Panc1 (cell line): Measurements from ENCODE around the gene CACTIN. TPM values are rescaled to one million over a fixed set of nuclear protein-coding genes. Genes with fewer than 3 reads are reported as not detected.

Experiments used
- ATAC-seq: fragments of 200-7000 bp; cut with Tn5 transposase; 2 replicates; pipeline ENCODE4 v1.9.1; 2020; ENCODE audit warnings: mild to moderate bottlenecking, moderate library complexity
- BruUV-seq: library from RNA; stranded (reverse); fragments of 400-500 nt; replicated peaks from 2 replicates; lab custom pipeline; 2021; lab: Mats Ljungman, UMichigan
- CTCF ChIA-PET: fragments of 300-600 bp; sonication (Branson Sonifier 250); formaldehyde crosslinking; loops from one replicate; lab custom pipeline; 2022; ENCODE audit warnings: antibody characterized with exemption; lab: Charles Lee
- POLR2A ChIA-PET: fragments of 300-600 bp; sonication (Branson Sonifier 250); formaldehyde crosslinking; loops from one replicate; lab custom pipeline; 2022; ENCODE audit warnings: antibody characterized with exemption; lab: Charles Lee
- DNase-seq: peaks from one replicate; pipeline ENCODE4 v3.0.0-alpha.2; 2010; ENCODE audit warnings: low read depth, low spot score
- H3K27ac ChIP-seq: 2 replicates; pipeline ENCODE4 v1.5.1; 2011; ENCODE audit warnings: mild to moderate bottlenecking, low read length, inconsistent platforms
- H3K27me3 ChIP-seq: fragments of 200-500 bp; sonication (Bioruptor generic); 2 replicates; pipeline ENCODE4 v1.6.0; 2014; ENCODE audit warnings: low read length, inconsistent platforms; ENCODE audit not compliant: control insufficient read depth, insufficient read depth
- H3K36me3 ChIP-seq: fragments of 200-500 bp; sonication (Bioruptor generic); 2 replicates; pipeline ENCODE4 v1.5.1; 2014; ENCODE audit warnings: inconsistent platforms, mild to moderate bottlenecking, low read length, moderate library complexity; ENCODE audit not compliant: control insufficient read depth, insufficient read depth
- H3K4me1 ChIP-seq: 2 replicates; pipeline ENCODE4 v1.5.1; 2011; ENCODE audit warnings: inconsistent platforms, mild to moderate bottlenecking, low read length, moderate library complexity; ENCODE audit not compliant: control insufficient read depth, insufficient read depth
- H3K4me3 ChIP-seq, 2 experiments: 2 replicates each; pipeline ENCODE4 v1.5.1; 2011 to 2012; ENCODE audit warnings: low read depth in 2 of 2, low read length in 2 of 2, mild to moderate bottlenecking in 2 of 2, inconsistent platforms in 1 of 2, moderate library complexity in 1 of 2
- H3K9me3 ChIP-seq: fragments of 200-500 bp; sonication (Bioruptor generic); 2 replicates; pipeline ENCODE4 v1.5.1; 2014; ENCODE audit warnings: low read depth, mild to moderate bottlenecking, inconsistent platforms, low read length, moderate library complexity; ENCODE audit not compliant: control insufficient read depth, insufficient read depth
- CTCF ChIP-seq: fragments of 450-650 bp; IDR thresholded peaks from 2 replicates; pipeline ENCODE4 v1.5.1; 2017; ENCODE audit warnings: mild to moderate bottlenecking
- POLR2AphosphoS5 ChIP-seq: IDR thresholded peaks from 2 replicates; pipeline ENCODE4 v1.6.1; 2012; ENCODE audit warnings: mild to moderate bottlenecking, low read depth, low read length, moderate library complexity
- SIN3A ChIP-seq: IDR thresholded peaks from 2 replicates; pipeline ENCODE4 v1.6.1; 2012; ENCODE audit warnings: low read depth, mild to moderate bottlenecking, low read length, moderate library complexity, borderline replicate concordance; ENCODE audit not compliant: insufficient read depth
- TCF7L2 ChIP-seq: IDR thresholded peaks from 2 replicates; pipeline ENCODE4 v1.6.1; 2011; ENCODE audit warnings: mild to moderate bottlenecking, low read depth, low read length, inconsistent platforms
- in situ Hi-C: cut with HindIII; loops from 2 replicates; pipeline ENCODE4 v1.10.0; 2016; ENCODE audit warnings: low sequenced_read_pairs, low pct_unique_long_range_greater_than_20kb
- intact Hi-C: fragments of 100-400 bp; cut with micrococcal nuclease; formaldehyde crosslinking; loops from one replicate; pipeline ENCODE4 v1.10.0; 2022; ENCODE audit not compliant: unreplicated experiment
- total RNA-seq: library from RNA; stranded (reverse); gene quantifications from one replicate; pipeline ENCODE4 v1.2.1, GENCODE V29; 2021; ENCODE audit not compliant: unreplicated experiment
- TF ChIP-seq, protein P1 (sequence below), 2 experiments: IDR thresholded peaks; 2 replicates each; pipeline ENCODE4 v1.6.1; 2011 to 2012; ENCODE audit warnings: low read depth in 2 of 2, control low read depth in 1 of 2, low read length in 1 of 2, mild to moderate bottlenecking in 1 of 2, moderate library complexity in 1 of 2; ENCODE audit not compliant: insufficient read depth in 1 of 2

Gene CACTIN
- total RNA-seq, 1 experiment from 2014 or later: 25.2 TPM

GRCh38 chr19:3636962-3637361, 10.4 kb upstream of the CACTIN start:
- H3K9me3 ChIP-seq: no peaks in the 10 kb centered on the region
- intact Hi-C loops: no loop called here
- H3K27ac ChIP-seq: no peak overlapping the region
- no peak for TF ChIP-seq SIN3A
- no peak for TF ChIP-seq TCF7L2
- TF ChIP-seq POLR2AphosphoS5: no peak
- TF ChIP-seq, protein P1, sequence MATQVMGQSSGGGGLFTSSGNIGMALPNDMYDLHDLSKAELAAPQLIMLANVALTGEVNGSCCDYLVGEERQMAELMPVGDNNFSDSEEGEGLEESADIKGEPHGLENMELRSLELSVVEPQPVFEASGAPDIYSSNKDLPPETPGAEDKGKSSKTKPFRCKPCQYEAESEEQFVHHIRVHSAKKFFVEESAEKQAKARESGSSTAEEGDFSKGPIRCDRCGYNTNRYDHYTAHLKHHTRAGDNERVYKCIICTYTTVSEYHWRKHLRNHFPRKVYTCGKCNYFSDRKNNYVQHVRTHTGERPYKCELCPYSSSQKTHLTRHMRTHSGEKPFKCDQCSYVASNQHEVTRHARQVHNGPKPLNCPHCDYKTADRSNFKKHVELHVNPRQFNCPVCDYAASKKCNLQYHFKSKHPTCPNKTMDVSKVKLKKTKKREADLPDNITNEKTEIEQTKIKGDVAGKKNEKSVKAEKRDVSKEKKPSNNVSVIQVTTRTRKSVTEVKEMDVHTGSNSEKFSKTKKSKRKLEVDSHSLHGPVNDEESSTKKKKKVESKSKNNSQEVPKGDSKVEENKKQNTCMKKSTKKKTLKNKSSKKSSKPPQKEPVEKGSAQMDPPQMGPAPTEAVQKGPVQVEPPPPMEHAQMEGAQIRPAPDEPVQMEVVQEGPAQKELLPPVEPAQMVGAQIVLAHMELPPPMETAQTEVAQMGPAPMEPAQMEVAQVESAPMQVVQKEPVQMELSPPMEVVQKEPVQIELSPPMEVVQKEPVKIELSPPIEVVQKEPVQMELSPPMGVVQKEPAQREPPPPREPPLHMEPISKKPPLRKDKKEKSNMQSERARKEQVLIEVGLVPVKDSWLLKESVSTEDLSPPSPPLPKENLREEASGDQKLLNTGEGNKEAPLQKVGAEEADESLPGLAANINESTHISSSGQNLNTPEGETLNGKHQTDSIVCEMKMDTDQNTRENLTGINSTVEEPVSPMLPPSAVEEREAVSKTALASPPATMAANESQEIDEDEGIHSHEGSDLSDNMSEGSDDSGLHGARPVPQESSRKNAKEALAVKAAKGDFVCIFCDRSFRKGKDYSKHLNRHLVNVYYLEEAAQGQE (IDR thresholded peaks at IDR 0.05; ENCODE audit: insufficient read depth in 1 of 2, low read depth in 2 of 2, low read length in 1 of 2): no peak
- no peak for TF ChIP-seq CTCF
- DNase-seq: no peak
- H3K27me3 ChIP-seq: no peaks in the 10 kb centered on the region
- no TSS peak for BruUV-seq
- ATAC-seq: no peak
- H3K4me3 ChIP-seq: no peak overlapping the region
- ChIA-PET POLR2A (no interaction called here), CTCF (no interaction called here)
- H3K4me1 ChIP-seq: no peaks in the 10 kb centered on the region
- H3K36me3 ChIP-seq: no peaks in the 10 kb centered on the region
- in situ Hi-C loops: no loop called here

DNA sequence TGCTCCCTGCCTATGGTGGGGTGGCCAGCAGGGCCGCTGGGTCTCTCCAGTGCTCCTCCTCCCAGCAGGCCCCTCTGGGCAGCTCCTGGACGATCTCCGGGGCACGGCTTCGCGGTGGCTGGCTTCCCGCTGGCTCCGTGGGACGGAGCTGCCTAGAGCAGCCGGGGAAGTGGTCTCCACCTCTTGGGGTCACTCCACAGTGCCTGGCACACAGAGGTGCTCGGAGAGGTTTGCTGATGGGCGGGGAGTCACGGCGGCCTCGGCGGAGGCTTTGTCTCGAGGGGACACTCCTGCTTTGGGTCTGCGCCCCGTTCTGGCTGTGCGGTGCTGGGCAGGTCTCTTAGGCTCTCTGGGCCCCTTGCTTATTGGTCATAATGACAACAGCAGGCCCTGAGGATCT, 9.9 kb upstream of the CACTIN start:
- Histone ChIP-seq H3K9me3 (no peaks in the 10 kb centered on the region), H3K27ac (no peak overlapping the region), H3K4me1 (no peaks in the 10 kb centered on the region), H3K4me3 (no peak overlapping the region), H3K27me3 (no peaks in the 10 kb centered on the region), H3K36me3 (no peaks in the 10 kb centered on the region)
- ChIA-PET CTCF (no interaction called here), POLR2A (no interaction called here)
- TF ChIP-seq POLR2AphosphoS5: no peak
- TF ChIP-seq, protein P1 (IDR thresholded peaks at IDR 0.05; ENCODE audit: insufficient read depth in 1 of 2, low read depth in 2 of 2, low read length in 1 of 2): no peak
- no peak for TF ChIP-seq TCF7L2
- TF ChIP-seq SIN3A: no peak
- no peak for TF ChIP-seq CTCF
- ATAC-seq (no peak), DNase-seq (no peak)
- in situ Hi-C loops: no loop called here
- no TSS peak for BruUV-seq
- intact Hi-C loops: no loop called here
